GM12875 (cell line): ENCODE results near the gene CACNA2D3.

Experiments used
- H3K4me3 ChIP-seq: one replicate; pipeline ENCODE4 v1.5.1; 2011; ENCODE audit warnings: low read depth, low read length, control low read depth
- TF ChIP-seq, protein P1 (sequence below): IDR thresholded peaks from 2 replicates; pipeline ENCODE4 v1.5.1; 2011; ENCODE audit warnings: low read depth, mild to moderate bottlenecking, control low read depth, inconsistent platforms, low read length, moderate library complexity, borderline replicate concordance; ENCODE audit not compliant: insufficient read depth

CACNA2D3 gene

DNA sequence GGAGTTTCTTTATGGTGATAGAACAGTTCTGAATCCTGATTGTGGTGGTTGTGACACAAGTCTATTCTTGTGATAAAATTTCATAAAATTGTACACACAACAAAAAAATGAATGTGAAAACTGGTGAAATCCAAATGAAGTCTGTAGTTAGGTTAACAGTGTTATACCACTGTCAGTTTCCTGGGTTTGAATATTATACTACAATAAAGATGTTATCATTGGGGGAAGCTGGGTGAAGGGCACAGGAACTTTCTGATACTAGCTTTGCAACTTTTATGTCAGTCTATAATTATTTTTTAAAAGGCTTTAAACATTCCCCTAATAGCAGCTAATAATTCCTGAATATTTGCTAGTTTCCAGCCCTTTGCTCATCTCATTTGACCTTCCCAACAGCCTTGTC, 485.7 kb downstream of the CACNA2D3 start:
- H3K4me3 ChIP-seq: no peak overlapping the region
- TF ChIP-seq, protein P1, sequence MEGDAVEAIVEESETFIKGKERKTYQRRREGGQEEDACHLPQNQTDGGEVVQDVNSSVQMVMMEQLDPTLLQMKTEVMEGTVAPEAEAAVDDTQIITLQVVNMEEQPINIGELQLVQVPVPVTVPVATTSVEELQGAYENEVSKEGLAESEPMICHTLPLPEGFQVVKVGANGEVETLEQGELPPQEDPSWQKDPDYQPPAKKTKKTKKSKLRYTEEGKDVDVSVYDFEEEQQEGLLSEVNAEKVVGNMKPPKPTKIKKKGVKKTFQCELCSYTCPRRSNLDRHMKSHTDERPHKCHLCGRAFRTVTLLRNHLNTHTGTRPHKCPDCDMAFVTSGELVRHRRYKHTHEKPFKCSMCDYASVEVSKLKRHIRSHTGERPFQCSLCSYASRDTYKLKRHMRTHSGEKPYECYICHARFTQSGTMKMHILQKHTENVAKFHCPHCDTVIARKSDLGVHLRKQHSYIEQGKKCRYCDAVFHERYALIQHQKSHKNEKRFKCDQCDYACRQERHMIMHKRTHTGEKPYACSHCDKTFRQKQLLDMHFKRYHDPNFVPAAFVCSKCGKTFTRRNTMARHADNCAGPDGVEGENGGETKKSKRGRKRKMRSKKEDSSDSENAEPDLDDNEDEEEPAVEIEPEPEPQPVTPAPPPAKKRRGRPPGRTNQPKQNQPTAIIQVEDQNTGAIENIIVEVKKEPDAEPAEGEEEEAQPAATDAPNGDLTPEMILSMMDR: no peak

DNA sequence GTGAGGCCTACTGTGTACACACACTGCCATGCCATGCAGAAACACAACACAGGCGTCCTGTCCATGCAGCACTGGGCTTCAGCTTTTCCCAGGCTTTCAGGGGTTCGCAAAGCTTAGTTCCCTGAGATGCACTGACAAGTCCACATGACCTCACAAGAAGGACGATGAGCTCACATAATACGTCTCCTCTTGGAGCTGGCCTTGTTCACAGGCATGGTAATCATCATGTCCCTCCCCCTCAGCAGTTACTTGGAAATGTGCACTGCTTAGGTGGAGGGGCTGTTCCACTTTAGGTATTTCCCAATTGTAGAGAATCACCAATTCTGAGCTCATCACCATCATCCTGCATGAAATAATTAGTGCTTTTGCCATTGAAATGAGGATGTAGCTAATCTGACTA, 496.7 kb downstream of the CACNA2D3 start:
- H3K4me3 ChIP-seq: no peak overlapping the region
- TF ChIP-seq, protein P1: no peak

DNA sequence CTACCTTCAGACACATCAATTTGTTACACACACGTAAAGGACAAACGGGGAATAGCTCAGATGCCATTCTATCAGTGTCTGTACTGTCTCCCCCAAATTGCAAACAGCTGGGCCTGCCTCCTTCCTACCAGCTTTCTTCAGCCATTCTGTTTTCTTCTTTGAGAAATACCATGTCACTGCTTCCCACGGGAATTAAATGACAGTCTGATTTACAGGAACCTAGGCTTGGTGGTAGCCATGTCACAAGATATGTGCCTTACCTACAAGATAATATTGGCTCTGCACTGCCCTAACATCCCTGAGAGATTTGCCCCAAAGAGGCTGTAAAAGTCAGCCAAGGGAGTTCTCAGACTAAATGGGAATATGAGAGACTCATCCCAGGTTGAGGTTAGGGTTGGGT, 497.2 kb downstream of the CACNA2D3 start:
- TF ChIP-seq, protein P1: no peak
- H3K4me3 ChIP-seq: no peak overlapping the region

DNA sequence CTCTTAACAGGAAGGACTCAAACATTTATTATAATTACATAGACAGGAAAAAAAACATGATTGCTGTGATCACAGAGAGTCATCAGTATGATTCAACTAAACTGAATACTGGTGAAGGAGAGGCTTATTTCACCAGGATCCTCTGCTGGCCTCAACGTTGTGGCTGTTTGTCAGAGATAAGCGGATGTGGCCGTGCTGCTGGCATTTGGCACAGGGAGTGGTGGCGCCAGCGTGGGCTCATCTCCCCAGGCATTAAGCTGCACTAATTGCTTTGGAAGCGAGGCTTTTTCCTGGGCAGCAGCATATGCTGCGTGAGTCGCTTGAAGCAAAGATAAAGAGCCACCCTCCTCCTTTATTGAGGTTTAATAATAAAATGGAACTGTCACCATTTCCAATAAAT, 498.8 kb downstream of the CACNA2D3 start:
- no peak overlapping the region for H3K4me3 ChIP-seq
- TF ChIP-seq, protein P1: no peak

DNA sequence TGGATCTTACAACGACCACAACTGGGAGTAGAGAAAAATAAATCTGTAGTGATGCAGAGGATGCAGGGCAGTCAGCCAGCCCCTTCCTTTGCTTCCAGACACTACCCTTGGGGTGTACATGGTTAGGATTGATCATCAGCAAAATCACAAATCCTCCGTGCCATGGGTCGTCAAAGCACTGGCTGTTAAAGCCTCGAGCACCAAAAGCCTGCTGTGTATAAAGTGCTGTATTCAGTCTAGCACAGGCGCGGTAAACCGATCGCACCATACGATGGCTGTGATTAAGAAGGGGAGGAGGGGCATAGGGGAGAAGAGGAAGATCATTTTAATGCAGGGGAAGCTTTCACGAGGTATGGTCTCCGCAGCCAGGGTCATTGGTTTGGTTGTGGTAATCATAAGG, 500.3 kb downstream of the CACNA2D3 start:
- H3K4me3 ChIP-seq: no peak overlapping the region
- TF ChIP-seq, protein P1: no peak

DNA sequence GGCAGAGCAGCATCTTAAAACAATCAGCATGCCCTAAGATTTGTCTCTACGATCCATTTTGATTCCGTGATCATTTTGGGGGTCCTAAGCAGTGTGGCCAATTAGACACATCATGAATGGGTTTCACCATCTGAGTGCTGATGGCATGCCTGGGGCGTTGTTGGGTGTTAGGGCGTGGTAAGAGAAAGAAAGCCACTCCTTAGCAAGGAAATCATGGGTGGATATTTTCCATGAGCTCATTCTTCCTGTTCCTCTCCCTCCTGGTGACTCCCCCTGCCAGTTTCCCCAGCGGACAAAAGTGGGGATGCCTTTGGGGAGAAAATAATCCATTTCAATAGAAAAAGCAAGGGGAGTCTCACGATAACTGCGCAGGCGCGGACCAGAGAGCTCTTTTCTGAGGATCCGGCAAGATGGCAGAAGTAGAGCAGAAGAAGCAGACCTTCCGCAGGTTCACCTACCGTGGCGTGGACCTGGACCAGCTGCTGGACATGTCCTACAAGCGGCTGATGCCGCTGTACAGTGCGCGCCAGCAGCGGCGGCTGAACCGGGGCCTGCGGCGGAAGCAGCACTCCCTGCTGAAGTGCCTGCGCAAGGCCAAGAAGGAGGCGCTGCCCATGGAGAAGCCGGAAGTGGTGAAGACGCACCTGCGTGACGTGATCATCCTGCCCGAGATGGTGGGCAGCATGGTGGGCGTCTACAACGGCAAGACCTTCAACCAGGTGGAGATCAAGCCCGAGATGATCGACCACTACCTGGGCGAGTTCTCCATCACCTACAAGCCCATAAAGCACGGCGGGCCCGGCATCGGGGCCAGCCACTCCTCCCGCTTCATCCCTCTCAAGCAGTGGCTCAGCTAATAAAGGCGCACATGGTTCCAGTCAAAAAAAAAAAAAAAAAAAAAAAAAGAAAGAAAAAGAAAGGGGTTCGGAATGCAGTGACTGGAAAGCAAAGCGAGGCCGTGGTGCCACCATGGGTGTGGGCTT, 503.7 kb downstream of the CACNA2D3 start:
- TF ChIP-seq, protein P1: no peak
- H3K4me3 ChIP-seq: no peak overlapping the region
